Body of pancreas (tissue), 4 donors: ENCODE measurements around the gene BRF1.

Source experiments
- POLR2A ChIP-seq, 3 donors: fragments of 450-650 bp; IDR thresholded peaks; one replicate each; pipeline ENCODE4 v1.6.1; 2016; ENCODE audit warnings: antibody characterized with exemption in 3 of 3, mild to moderate bottlenecking in 2 of 3
- TF ChIP-seq, protein P1 (sequence below), 7 experiments: fragments of 450-650 bp in 4 of 7; fragments of 200-600 bp in 3 of 7; sonication (generic) in 3 of 7; IDR thresholded peaks; one replicate each; pipeline ENCODE4 v1.5.1; 2016 to 2019; ENCODE audit warnings: antibody characterized with exemption in 7 of 7

DNA sequence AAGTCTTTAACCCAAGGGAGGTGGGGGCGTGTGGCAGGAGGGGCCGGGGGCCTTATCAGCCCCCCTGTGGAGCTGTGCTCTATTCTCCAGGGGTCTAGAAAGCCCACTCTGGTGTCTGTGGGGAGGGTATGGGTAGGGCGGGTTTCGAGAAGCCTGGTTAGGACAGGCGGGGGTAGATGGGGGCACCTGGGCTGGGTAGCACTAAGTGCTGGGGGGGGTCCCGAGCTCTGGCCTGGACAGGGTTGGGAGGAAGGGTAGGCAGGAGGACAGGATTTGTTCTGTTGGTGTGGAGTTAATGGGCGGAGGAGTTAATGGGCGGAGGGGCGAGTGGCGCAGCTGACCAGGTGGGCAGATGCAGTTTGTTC lies 15.8 kb upstream of the BRF1 start:
- TF ChIP-seq, protein P1, sequence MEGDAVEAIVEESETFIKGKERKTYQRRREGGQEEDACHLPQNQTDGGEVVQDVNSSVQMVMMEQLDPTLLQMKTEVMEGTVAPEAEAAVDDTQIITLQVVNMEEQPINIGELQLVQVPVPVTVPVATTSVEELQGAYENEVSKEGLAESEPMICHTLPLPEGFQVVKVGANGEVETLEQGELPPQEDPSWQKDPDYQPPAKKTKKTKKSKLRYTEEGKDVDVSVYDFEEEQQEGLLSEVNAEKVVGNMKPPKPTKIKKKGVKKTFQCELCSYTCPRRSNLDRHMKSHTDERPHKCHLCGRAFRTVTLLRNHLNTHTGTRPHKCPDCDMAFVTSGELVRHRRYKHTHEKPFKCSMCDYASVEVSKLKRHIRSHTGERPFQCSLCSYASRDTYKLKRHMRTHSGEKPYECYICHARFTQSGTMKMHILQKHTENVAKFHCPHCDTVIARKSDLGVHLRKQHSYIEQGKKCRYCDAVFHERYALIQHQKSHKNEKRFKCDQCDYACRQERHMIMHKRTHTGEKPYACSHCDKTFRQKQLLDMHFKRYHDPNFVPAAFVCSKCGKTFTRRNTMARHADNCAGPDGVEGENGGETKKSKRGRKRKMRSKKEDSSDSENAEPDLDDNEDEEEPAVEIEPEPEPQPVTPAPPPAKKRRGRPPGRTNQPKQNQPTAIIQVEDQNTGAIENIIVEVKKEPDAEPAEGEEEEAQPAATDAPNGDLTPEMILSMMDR (IDR thresholded peaks at IDR 0.05) = no peak
- no peak for TF ChIP-seq POLR2A (IDR thresholded peaks at IDR 0.05)
